ENCODE data around the gene PDCD1LG2.

DNA sequence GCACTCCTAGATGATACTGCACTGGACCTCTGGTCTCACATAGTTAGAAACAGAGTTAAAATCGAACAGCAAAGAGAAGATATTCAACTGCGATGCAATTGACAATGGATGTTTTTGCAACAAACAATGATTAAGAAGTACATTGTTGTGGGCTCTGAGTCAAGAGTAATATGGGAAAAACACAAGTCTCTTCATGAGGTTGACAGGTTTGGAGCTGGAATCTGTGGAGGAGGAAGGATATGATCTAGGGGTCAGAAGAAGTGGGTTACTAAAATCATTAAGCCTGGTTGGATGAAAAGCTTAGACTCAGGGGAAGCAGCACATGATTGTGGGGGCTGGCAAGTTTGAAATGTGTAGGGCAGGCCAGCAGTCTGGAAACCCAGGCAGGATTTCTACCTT lies 53.1 kb downstream of the PDCD1LG2 start:
- TF ChIP-seq CTCF (IDR thresholded peaks at IDR 0.05; ENCODE audit: poor library complexity) (no peak), EZH2 (IDR thresholded peaks at IDR 0.05; ENCODE audit: borderline replicate concordance) (no peak)

All from hepatocyte (in vitro differentiated cells).